Sigmoid colon (tissue), 4 donors: Measurements from ENCODE around the gene CLEC16A.

Experiments
- EP300 ChIP-seq, 4 donors: sonication (generic); formaldehyde crosslinking; IDR thresholded peaks; one replicate each; pipeline ENCODE4 v1.6.1; 2017; ENCODE audit warnings: antibody characterized with exemption in 4 of 4
- POLR2A ChIP-seq, 2 donors: fragments of 450-650 bp; IDR thresholded peaks; one replicate each; pipeline ENCODE4 v1.6.1; 2016; ENCODE audit warnings: antibody characterized with exemption in 2 of 2, mild to moderate bottlenecking in 2 of 2, moderate library complexity in 2 of 2
- TF ChIP-seq, protein P1 (sequence below), 4 experiments: fragments of 450-650 bp in 3 of 4; fragments of 200-600 bp in 1 of 4; IDR thresholded peaks; one replicate each; pipeline ENCODE4 v1.5.1; 2016 to 2019; ENCODE audit warnings: antibody characterized with exemption in 4 of 4, mild to moderate bottlenecking in 3 of 4, moderate library complexity in 2 of 4

DNA sequence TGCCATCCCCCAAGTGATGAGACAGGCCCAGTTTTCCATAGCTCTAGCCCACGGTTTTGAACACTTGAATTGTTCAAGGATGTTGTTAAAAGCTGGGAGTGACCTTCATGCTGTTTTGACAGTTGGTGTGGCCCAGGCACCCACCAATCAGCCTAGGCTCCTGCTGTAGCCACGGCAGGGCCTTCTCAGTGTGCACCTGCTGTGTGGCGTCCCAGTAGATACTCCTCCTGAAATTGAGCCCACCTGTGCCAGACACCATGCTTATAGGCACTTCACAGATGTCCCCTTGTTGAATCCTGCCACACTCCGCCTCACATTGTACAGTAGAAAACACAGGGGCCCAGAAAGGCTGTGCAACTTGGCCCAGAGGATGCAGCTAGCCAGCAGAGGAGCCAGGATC is 225.3 kb downstream of the CLEC16A start:
- TF ChIP-seq, protein P1, sequence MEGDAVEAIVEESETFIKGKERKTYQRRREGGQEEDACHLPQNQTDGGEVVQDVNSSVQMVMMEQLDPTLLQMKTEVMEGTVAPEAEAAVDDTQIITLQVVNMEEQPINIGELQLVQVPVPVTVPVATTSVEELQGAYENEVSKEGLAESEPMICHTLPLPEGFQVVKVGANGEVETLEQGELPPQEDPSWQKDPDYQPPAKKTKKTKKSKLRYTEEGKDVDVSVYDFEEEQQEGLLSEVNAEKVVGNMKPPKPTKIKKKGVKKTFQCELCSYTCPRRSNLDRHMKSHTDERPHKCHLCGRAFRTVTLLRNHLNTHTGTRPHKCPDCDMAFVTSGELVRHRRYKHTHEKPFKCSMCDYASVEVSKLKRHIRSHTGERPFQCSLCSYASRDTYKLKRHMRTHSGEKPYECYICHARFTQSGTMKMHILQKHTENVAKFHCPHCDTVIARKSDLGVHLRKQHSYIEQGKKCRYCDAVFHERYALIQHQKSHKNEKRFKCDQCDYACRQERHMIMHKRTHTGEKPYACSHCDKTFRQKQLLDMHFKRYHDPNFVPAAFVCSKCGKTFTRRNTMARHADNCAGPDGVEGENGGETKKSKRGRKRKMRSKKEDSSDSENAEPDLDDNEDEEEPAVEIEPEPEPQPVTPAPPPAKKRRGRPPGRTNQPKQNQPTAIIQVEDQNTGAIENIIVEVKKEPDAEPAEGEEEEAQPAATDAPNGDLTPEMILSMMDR (IDR thresholded peaks at IDR 0.05): no peak
- no peak for TF ChIP-seq EP300 (IDR thresholded peaks at IDR 0.05)
- no peak for TF ChIP-seq POLR2A (IDR thresholded peaks at IDR 0.05)
